ENCODE measurements around the gene CALCB. TPM values are rescaled to one million over a fixed set of nuclear protein-coding genes. Genes with fewer than 3 reads are reported as not detected.
A peak's percentile ranks its signal among the peaks of the same experiment; 100 is the strongest.

The CALCB gene
- total RNA-seq, 4 donors from 2014 or later: not detected

GRCh38 chr11:15113381-15113780, 40.0 kb downstream of the CALCB start:
- no peak for TF ChIP-seq POLR2A (IDR thresholded peaks at IDR 0.05)
- TF ChIP-seq CTCF (IDR thresholded peaks at IDR 0.05): no peak
- no peak overlapping the region for H3K27ac ChIP-seq
- no peak for DNase-seq
- no peak overlapping the region for H3K4me3 ChIP-seq
- intact Hi-C loops (cut with DNase I): no loop called here
- H3K9me3 ChIP-seq: no peaks in the 10 kb centered on the region
- H3K4me1 ChIP-seq: peaks cover 0 to 8% (median 3%) of the 10 kb centered on the region in 3 donors
- H3K27me3 ChIP-seq: peaks cover 0 to 37% (median 2%) of the 10 kb centered on the region in 4 donors
- no peaks in the 10 kb centered on the region for H3K36me3 ChIP-seq
- 44 to 80% methylated on average over 2 to 4 of the region's 5 CpGs for WGBS, 2 donors

- H3K4me3 ChIP-seq: peak within 1 kb of the TSS in 3 of 4 donors; percentile 2 to 54 (median 32)
- TF ChIP-seq POLR2A (IDR thresholded peaks at IDR 0.05) (no peak), CTCF (IDR thresholded peaks at IDR 0.05) (no peak)
- H3K36me3 ChIP-seq: no peaks in the 10 kb centered on the region
- peaks cover 0 to 8% (median 3%) of the 10 kb centered on the region in 3 donors for H3K4me1 ChIP-seq
- intact Hi-C loops (cut with DNase I): no loop called here
- H3K9me3 ChIP-seq: no peaks in the 10 kb centered on the region
- WGBS, 2 donors: 81 to 83% methylated on average over 1 to 2 of the region's 50 CpGs
- peaks cover 0 to 40% (median 2%) of the 10 kb centered on the region in 4 donors for H3K27me3 ChIP-seq
- no peak within 1 kb of the TSS for H3K27ac ChIP-seq
- no peak for DNase-seq
Measured at GRCh38 chr11:15114501-15115475, 41.4 kb downstream of the CALCB start, which contains the start of gene INSC. Gene INSC (plus strand): TSS chr11:15114923. CDS start chr11:15149175, 34,252 bp downstream.

- 85 to 94% methylated on average over 5 of the region's 5 CpGs for WGBS, 2 donors
- TF ChIP-seq CTCF (IDR thresholded peaks at IDR 0.05) (no peak), POLR2A (IDR thresholded peaks at IDR 0.05) (no peak)
- Histone ChIP-seq H3K27me3 (peaks cover 0 to 42% (median 2%) of the 10 kb centered on the region in 4 donors), H3K27ac (no peak overlapping the region), H3K36me3 (no peaks in the 10 kb centered on the region), H3K4me1 (peaks cover 0 to 8% (median 3%) of the 10 kb centered on the region in 3 donors), H3K9me3 (no peaks in the 10 kb centered on the region), H3K4me3 (peak overlapping the region in 1 of 4 donors; percentile 32)
- intact Hi-C loops (cut with DNase I): no loop called here
- DNase-seq: no peak
Measured at GRCh38 chr11:15115686-15116085, 42.3 kb downstream of the CALCB start.

- TF ChIP-seq CTCF (IDR thresholded peaks at IDR 0.05) (no peak), POLR2A (IDR thresholded peaks at IDR 0.05) (no peak)
- no peak for DNase-seq
- WGBS, 2 donors: 43 to 68% methylated on average over 1 to 4 of the region's 4 CpGs
Measured at GRCh38 chr11:15117751-15118150, 44.4 kb downstream of the CALCB start.

DNA sequence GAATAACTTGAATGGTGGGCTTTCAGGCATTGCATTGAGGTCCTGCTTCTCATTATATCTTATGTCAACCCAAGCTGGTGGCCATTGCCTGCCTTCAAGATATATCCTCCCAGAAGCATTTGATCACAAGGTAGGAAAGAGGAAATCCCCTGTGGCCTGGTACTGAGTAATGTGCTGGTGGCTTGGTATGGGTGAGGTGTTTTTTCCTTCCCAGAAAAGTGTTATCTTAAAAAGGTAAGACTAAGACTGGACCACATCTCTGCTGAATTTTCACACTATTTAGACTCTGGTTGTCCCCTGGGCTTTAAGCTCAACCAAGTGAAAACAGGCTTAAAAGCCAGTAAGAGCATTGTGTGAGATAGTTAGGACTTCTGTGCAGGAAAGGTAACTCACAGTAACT, 45.0 kb downstream of the CALCB start:
- H3K36me3 ChIP-seq: no peaks in the 10 kb centered on the region

More at GRCh38 chr11:15117751-15118150, 44.4 kb downstream of the CALCB start:
- intact Hi-C loops (cut with DNase I): no loop called here
- Histone ChIP-seq H3K27ac (no peak overlapping the region), H3K9me3 (no peaks in the 10 kb centered on the region), H3K4me1 (peaks cover 0 to 8% (median 3%) of the 10 kb centered on the region in 3 donors), H3K4me3 (no peak overlapping the region), H3K36me3 (no peaks in the 10 kb centered on the region), H3K27me3 (peaks cover 0 to 44% (median 2%) of the 10 kb centered on the region in 4 donors)

More for the DNA sequence above, 45.0 kb downstream of the CALCB start:
- Histone ChIP-seq H3K4me1 (peaks cover 0 to 8% (median 3%) of the 10 kb centered on the region in 3 donors), H3K4me3 (no peak overlapping the region), H3K27me3 (peaks cover 0 to 48% (median 2%) of the 10 kb centered on the region in 4 donors), H3K27ac (no peak overlapping the region), H3K9me3 (no peaks in the 10 kb centered on the region)
- no peak for TF ChIP-seq CTCF (IDR thresholded peaks at IDR 0.05)
- TF ChIP-seq POLR2A (IDR thresholded peaks at IDR 0.05): no peak
- no peak for DNase-seq
- intact Hi-C loops (cut with DNase I): no loop called here

Measured in esophagus squamous epithelium (tissue), 5 donors.